OCI-LY3 (cell line): ENCODE data around the gene FBXO48.

Source experiments
- H2AFZ ChIP-seq: fragments of 200-600, 300-600 bp; shearing (Covaris generic); 2 replicates; pipeline ENCODE4 v1.6.0; 2014; ENCODE audit warnings: antibody characterized with exemption, low read depth, low read length
- H3K27ac ChIP-seq: fragments of 200-600, 300-600 bp; sonication (generic); 2 replicates; pipeline ENCODE4 v1.5.1; 2014; ENCODE audit warnings: mild to moderate bottlenecking, low read length, moderate library complexity, mixed read lengths
- H3K27me3 ChIP-seq: fragments of 200-600, 300-600 bp; sonication (generic); 2 replicates; pipeline ENCODE4 v1.6.1; 2014; ENCODE audit warnings: low read depth, low read length, mixed read lengths
- H3K36me3 ChIP-seq: fragments of 200-600, 300-600 bp; sonication (generic); replicated peaks from 2 replicates; pipeline ENCODE3; 2014; ENCODE audit warnings: low read depth, low read length, mixed read lengths
- H3K4me1 ChIP-seq: fragments of 300-600, 200-600 bp; sonication (generic); 2 replicates; pipeline ENCODE4 v1.6.1; 2014; ENCODE audit warnings: low read length, mixed read lengths
- H3K4me2 ChIP-seq: fragments of 200-600, 300-600 bp; sonication (generic); 2 replicates; pipeline ENCODE4 v1.6.1; 2014; ENCODE audit warnings: low read length, mixed read lengths
- H3K4me3 ChIP-seq: fragments of 300-600, 200-600 bp; sonication (generic); 2 replicates; pipeline ENCODE4 v1.5.1; 2014; ENCODE audit warnings: antibody characterized with exemption, mild to moderate bottlenecking, low read length, moderate library complexity
- H3K79me2 ChIP-seq: fragments of 300-600, 200-600 bp; shearing (Covaris generic); 2 replicates; pipeline ENCODE4 v1.6.1; 2014; ENCODE audit warnings: mild to moderate bottlenecking, low read length, mixed read lengths
- H3K9ac ChIP-seq: fragments of 300-600, 200-600 bp; shearing (Covaris generic); 2 replicates; pipeline ENCODE4 v1.6.0; 2014; ENCODE audit warnings: mild to moderate bottlenecking, low read length, moderate library complexity
- H3K9me3 ChIP-seq: fragments of 200-600, 300-600 bp; shearing (Covaris generic); 2 replicates; pipeline ENCODE4 v1.6.1; 2014; ENCODE audit warnings: low read length, mixed read lengths; ENCODE audit not compliant: insufficient read depth
- H4K20me1 ChIP-seq: fragments of 200-600, 300-600 bp; sonication (generic); 2 replicates; pipeline ENCODE4 v1.6.1; 2016; ENCODE audit warnings: low read length, mixed read lengths; ENCODE audit not compliant: insufficient read depth
- EZH2phosphoT487 ChIP-seq: fragments of 200-600 bp; shearing (Covaris generic); IDR thresholded peaks from 2 replicates; pipeline ENCODE4 v1.6.1; 2018; ENCODE audit warnings: antibody characterized with exemption, mixed run types, low read depth
- TF ChIP-seq, protein P1 (sequence below): fragments of 200-600, 300-600 bp; sonication (generic); IDR thresholded peaks from 2 replicates; pipeline ENCODE4 v1.5.1; 2014; ENCODE audit warnings: antibody characterized with exemption, low read length, low read depth

FBXO48 gene

DNA sequence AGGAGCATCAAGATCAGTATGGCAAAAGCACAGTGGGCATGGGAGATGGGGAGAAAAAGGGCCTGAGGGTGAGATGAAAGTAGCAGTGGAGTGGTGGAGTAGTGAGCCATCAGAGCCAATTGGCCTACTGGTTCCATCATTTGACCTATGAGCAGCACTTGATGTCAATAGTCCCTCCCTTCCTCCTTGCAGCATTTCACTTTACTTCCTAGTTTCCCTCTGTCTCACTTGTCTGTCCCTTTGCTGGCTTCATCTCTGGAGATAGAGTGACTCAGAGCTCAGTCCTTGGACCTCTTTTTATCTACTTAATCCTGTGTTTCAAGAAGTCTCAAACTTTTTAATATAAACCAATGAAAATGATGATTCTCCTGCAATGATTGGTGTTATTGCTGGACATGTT is 32.1 kb downstream of the FBXO48 start:
- TF ChIP-seq EZH2phosphoT487: no peak
- no peak overlapping the region for H3K4me3 ChIP-seq
- H3K27me3 ChIP-seq: no peaks in the 10 kb centered on the region
- peaks cover 34% of the 10 kb centered on the region for H3K4me1 ChIP-seq
- no peaks in the 10 kb centered on the region for H3K9me3 ChIP-seq
- no peaks in the 10 kb centered on the region for H4K20me1 ChIP-seq
- H3K4me2 ChIP-seq: peak overlapping the region; percentile 26; the same call in 1 of the 2 replicates
- H3K79me2 ChIP-seq: no peaks in the 10 kb centered on the region
- peak overlapping the region; percentile 82 for H2AFZ ChIP-seq
- no peak overlapping the region for H3K27ac ChIP-seq
- no peaks in the 10 kb centered on the region for H3K36me3 ChIP-seq
- no peak overlapping the region for H3K9ac ChIP-seq

- H3K27ac ChIP-seq: no peak overlapping the region
- no peak overlapping the region for H3K4me3 ChIP-seq
- H3K9ac ChIP-seq: no peak overlapping the region
- no peak overlapping the region for H3K4me2 ChIP-seq
- no peaks in the 10 kb centered on the region for H3K27me3 ChIP-seq
- no peaks in the 10 kb centered on the region for H3K79me2 ChIP-seq
- TF ChIP-seq EZH2phosphoT487: no peak
- TF ChIP-seq, protein P1, sequence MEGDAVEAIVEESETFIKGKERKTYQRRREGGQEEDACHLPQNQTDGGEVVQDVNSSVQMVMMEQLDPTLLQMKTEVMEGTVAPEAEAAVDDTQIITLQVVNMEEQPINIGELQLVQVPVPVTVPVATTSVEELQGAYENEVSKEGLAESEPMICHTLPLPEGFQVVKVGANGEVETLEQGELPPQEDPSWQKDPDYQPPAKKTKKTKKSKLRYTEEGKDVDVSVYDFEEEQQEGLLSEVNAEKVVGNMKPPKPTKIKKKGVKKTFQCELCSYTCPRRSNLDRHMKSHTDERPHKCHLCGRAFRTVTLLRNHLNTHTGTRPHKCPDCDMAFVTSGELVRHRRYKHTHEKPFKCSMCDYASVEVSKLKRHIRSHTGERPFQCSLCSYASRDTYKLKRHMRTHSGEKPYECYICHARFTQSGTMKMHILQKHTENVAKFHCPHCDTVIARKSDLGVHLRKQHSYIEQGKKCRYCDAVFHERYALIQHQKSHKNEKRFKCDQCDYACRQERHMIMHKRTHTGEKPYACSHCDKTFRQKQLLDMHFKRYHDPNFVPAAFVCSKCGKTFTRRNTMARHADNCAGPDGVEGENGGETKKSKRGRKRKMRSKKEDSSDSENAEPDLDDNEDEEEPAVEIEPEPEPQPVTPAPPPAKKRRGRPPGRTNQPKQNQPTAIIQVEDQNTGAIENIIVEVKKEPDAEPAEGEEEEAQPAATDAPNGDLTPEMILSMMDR: no peak
- H4K20me1 ChIP-seq: no peaks in the 10 kb centered on the region
- no peaks in the 10 kb centered on the region for H3K36me3 ChIP-seq
- no peaks in the 10 kb centered on the region for H3K9me3 ChIP-seq
- H3K4me1 ChIP-seq: peaks cover 23% of the 10 kb centered on the region
- H2AFZ ChIP-seq: no peak overlapping the region
Measured at GRCh38 chr2:68432696-68433658, 34.1 kb downstream of the FBXO48 start.

DNA sequence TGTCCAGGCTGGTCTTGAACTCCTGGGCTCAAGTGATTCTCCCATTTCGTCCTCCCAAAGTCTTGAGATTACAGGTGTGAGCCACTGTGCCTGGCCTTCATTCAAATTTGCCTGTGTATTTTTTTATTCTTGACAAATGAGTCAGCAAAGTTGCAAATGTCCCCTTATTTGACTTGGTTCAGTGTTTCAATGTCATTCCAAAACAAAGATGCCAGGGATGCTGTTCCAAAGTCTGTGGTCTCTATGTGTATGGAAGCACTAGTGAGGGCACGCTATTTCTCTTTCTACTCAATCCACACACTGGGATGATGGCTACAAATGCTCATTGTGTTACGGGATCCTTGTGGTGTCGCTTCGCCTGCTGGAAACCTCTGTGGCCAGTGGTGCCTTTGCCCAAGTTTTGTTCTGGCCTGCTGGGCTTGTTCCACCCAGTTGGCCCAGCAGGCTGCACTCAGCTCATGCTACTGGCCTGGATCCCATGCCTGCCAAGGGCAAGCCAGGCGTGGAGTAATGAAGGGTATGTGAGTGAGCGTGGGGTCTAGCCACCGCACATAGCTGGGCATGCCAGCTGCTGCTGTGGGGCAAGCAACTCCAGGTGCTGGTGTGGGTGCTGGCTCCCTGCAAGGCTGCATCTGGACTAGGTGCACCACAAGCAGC is 35.6 kb downstream of the FBXO48 start:
- Histone ChIP-seq H3K4me1 (peaks cover 36% of the 10 kb centered on the region), H3K27me3 (no peaks in the 10 kb centered on the region), H3K36me3 (no peaks in the 10 kb centered on the region), H2AFZ (no peak overlapping the region), H3K27ac (no peak overlapping the region), H3K4me2 (no peak overlapping the region), H3K9ac (no peak overlapping the region), H3K4me3 (no peak overlapping the region), H4K20me1 (no peaks in the 10 kb centered on the region), H3K79me2 (no peaks in the 10 kb centered on the region), H3K9me3 (no peaks in the 10 kb centered on the region)
- TF ChIP-seq EZH2phosphoT487: no peak
- TF ChIP-seq, protein P1: no peak

GRCh38 chr2:68429311-68429826 is 37.7 kb downstream of the FBXO48 start:
- Histone ChIP-seq H2AFZ (no peak overlapping the region), H4K20me1 (no peaks in the 10 kb centered on the region), H3K27me3 (no peaks in the 10 kb centered on the region), H3K9me3 (no peaks in the 10 kb centered on the region), H3K79me2 (no peaks in the 10 kb centered on the region), H3K9ac (no peak overlapping the region), H3K36me3 (no peaks in the 10 kb centered on the region), H3K27ac (no peak overlapping the region), H3K4me1 (peaks cover 45% of the 10 kb centered on the region), H3K4me3 (no peak overlapping the region), H3K4me2 (no peak overlapping the region)
- TF ChIP-seq EZH2phosphoT487: no peak
- TF ChIP-seq, protein P1: no peak
